Dermis microvascular lymphatic vessel endothelial cell (primary cell): ENCODE measurements around the gene TCF15. TPM values are rescaled to one million over a fixed set of nuclear protein-coding genes. Genes with fewer than 3 reads are reported as not detected.

Source experiments
- DNase-seq, 2 donors: peaks; one replicate each; pipeline versions ENCODE4 v3.0.0 to v3.0.0-alpha.2; 2010; ENCODE audit warnings: low read depth in 2 of 2
- total RNA-seq: library from RNA; depleted of rRNA; stranded (reverse); fragments of >200 nt; gene quantifications from 2 replicates; pipeline ENCODE4 v1.2.1, GENCODE V29; 2014

The TCF15 gene
- total RNA-seq: 0.76 and 0.77 TPM in 2 replicates

GRCh38 chr20:610130-611046, at the start of gene TCF15:
Gene TCF15 (minus strand): TSS chr20:610309. CDS start chr20:610237, 72 bp downstream.
- DNase-seq: peak; percentile 30 to 70

- DNase-seq: no peak
Observed at GRCh38 chr20:658731-659291, 48.7 kb upstream of the TCF15 start.

- no peak for DNase-seq
Observed at GRCh38 chr20:658202-658601, 48.1 kb upstream of the TCF15 start.

- no peak for DNase-seq
Observed at GRCh38 chr20:655726-656624, 45.9 kb upstream of the TCF15 start.

- no peak for DNase-seq
Observed at GRCh38 chr20:654417-654750, 44.3 kb upstream of the TCF15 start.

GRCh38 chr20:653590-654416, 43.7 kb upstream of the TCF15 start:
- no peak for DNase-seq

- peak; percentile 67 to 94 for DNase-seq
Observed at GRCh38 chr20:653110-653589, 43.0 kb upstream of the TCF15 start, which contains the start of gene SRXN1. Gene SRXN1 (minus strand): TSS chr20:653200. CDS start chr20:653185, 15 bp downstream.

- peak in 1 of 2 donors; percentile 43 for DNase-seq
Observed at GRCh38 chr20:652615-653109, 42.6 kb upstream of the TCF15 start.

GRCh38 chr20:651713-652614, 41.9 kb upstream of the TCF15 start:
- no peak for DNase-seq

- DNase-seq: no peak
Observed at GRCh38 chr20:650954-651353, 40.8 kb upstream of the TCF15 start.

GRCh38 chr20:650281-650680, 40.2 kb upstream of the TCF15 start:
- no peak for DNase-seq

- no peak for DNase-seq
Observed at GRCh38 chr20:647479-648019, 37.4 kb upstream of the TCF15 start.

- DNase-seq: no peak
Observed at GRCh38 chr20:646868-647233, 36.7 kb upstream of the TCF15 start.

- DNase-seq: no peak
Observed at GRCh38 chr20:646107-646867, 36.2 kb upstream of the TCF15 start.

- peak; percentile 34 to 65 for DNase-seq
Observed at GRCh38 chr20:645318-646106, 35.4 kb upstream of the TCF15 start.

GRCh38 chr20:644692-645317, 34.7 kb upstream of the TCF15 start:
- DNase-seq: no peak
